ENCODE results near the gene CLOCK. TPM values are rescaled to one million over a fixed set of nuclear protein-coding genes. Genes with fewer than 3 reads are reported as not detected.

Gene CLOCK
- total RNA-seq, 1 donor from 2014 or later = 34.2 TPM

DNA sequence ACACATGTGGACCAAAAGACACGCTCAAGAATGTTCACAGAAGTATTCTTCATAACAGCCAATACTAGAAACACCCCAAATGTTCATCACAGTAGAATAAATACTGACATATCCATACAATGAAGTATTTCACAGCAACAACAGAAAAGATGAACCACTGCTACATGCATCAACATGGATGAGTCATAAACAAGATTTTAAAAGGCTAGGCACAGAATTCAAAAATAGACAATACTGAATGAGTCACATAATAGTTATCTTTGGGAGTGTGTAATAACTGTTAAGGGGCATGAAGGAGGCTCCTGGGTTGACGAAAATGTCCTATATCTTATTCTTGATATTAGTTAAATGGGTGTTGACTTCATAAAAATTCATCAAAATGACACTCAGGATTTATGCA lies 43.5 kb downstream of the CLOCK start:
- Histone ChIP-seq H3K4me3 (no peak overlapping the region), H3K9me3 (replicated peaks) (no peaks in the 10 kb centered on the region), H3K27ac (replicated peaks) (no peak overlapping the region), H3K36me3 (no peaks in the 10 kb centered on the region), H3K4me1 (peaks cover 6% of the 10 kb centered on the region), H3K27me3 (ENCODE audit: low read depth) (no peaks in the 10 kb centered on the region)
- TF ChIP-seq, protein P1, sequence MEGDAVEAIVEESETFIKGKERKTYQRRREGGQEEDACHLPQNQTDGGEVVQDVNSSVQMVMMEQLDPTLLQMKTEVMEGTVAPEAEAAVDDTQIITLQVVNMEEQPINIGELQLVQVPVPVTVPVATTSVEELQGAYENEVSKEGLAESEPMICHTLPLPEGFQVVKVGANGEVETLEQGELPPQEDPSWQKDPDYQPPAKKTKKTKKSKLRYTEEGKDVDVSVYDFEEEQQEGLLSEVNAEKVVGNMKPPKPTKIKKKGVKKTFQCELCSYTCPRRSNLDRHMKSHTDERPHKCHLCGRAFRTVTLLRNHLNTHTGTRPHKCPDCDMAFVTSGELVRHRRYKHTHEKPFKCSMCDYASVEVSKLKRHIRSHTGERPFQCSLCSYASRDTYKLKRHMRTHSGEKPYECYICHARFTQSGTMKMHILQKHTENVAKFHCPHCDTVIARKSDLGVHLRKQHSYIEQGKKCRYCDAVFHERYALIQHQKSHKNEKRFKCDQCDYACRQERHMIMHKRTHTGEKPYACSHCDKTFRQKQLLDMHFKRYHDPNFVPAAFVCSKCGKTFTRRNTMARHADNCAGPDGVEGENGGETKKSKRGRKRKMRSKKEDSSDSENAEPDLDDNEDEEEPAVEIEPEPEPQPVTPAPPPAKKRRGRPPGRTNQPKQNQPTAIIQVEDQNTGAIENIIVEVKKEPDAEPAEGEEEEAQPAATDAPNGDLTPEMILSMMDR (IDR thresholded peaks at IDR 0.05; ENCODE audit: borderline replicate concordance) = no peak
- no peak for DNase-seq
- intact Hi-C loops (cut with micrococcal nuclease) = no loop called here

DNA sequence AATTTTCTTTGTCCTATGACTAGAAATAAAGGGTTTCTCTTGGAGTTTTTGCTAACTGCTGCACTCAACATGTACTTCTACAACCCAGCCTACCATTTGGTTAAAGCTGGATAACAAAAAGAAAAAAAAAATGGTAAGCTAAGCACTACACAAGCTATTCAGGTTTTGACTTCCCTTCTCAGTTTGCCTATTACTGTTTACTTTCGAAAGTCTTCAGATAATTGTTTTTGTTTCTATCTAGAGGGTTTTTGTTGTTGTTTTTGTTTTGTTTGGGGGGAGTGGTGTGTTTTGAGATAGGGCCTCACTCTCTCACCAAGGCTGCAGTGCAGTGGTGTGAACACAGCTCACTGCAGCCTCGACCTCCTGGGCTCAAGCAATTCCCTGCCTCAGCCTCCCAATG lies 46.6 kb downstream of the CLOCK start:
- DNase-seq = no peak
- H3K27ac ChIP-seq (replicated peaks) = no peak overlapping the region
- no peaks in the 10 kb centered on the region for H3K4me1 ChIP-seq
- no peak overlapping the region for H3K4me3 ChIP-seq
- H3K9me3 ChIP-seq (replicated peaks) = peaks cover 3% of the 10 kb centered on the region
- TF ChIP-seq, protein P1 (IDR thresholded peaks at IDR 0.05; ENCODE audit: borderline replicate concordance) = no peak
- intact Hi-C loops (cut with micrococcal nuclease) = no loop called here
- H3K27me3 ChIP-seq (ENCODE audit: low read depth) = no peaks in the 10 kb centered on the region
- peaks cover 1% of the 10 kb centered on the region for H3K36me3 ChIP-seq

DNA sequence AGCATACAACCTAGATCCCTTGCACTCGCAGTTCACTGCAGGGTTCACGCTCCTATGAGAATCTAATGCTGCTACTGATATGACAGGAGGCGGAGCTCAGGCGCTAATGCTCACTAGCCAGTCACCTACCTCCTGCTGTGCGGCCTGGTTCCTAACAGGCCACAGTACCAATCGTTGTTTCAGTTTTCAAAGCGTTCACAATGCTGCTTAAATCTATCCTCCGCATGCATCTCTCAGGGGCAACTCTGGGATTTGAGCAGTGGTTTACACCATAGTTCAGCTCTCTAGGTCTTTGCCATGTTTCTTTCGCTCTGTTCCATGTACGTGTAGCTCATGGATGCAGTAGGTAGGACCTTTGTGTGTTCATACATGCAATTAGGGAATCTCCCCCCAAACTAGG lies 47.2 kb downstream of the CLOCK start:
- no peak overlapping the region for H3K27ac ChIP-seq (replicated peaks)
- H3K27me3 ChIP-seq (ENCODE audit: low read depth) = no peaks in the 10 kb centered on the region
- TF ChIP-seq, protein P1 (IDR thresholded peaks at IDR 0.05; ENCODE audit: borderline replicate concordance) = no peak
- peaks cover 9% of the 10 kb centered on the region for H3K9me3 ChIP-seq (replicated peaks)
- no peak overlapping the region for H3K4me3 ChIP-seq
- DNase-seq = no peak
- no peaks in the 10 kb centered on the region for H3K4me1 ChIP-seq
- peaks cover 7% of the 10 kb centered on the region for H3K36me3 ChIP-seq
- intact Hi-C loops (cut with micrococcal nuclease) = no loop called here

DNA sequence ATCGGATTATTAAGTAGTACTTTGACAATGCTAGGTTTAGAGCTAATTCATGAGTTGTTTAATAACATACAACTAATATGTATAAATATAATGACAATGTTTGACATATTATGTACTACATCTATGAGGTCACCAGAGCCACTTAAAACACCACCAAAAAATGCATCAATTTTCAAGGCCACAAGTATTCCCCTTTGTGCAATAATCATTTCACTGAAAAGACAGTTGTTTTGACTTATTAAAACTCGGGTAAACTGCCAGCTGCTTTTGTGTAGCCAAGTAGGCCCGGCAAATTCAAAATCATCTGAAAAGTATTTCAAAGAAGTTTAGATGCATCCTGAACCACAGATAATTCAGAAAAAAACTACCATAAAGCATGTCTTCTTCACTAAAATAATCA lies 48.7 kb downstream of the CLOCK start:
- Histone ChIP-seq H3K4me1 (no peaks in the 10 kb centered on the region), H3K27ac (replicated peaks) (no peak overlapping the region), H3K4me3 (no peak overlapping the region), H3K36me3 (peaks cover 9% of the 10 kb centered on the region), H3K27me3 (ENCODE audit: low read depth) (no peaks in the 10 kb centered on the region), H3K9me3 (replicated peaks) (peaks cover 11% of the 10 kb centered on the region)
- intact Hi-C loops (cut with micrococcal nuclease) = no loop called here
- no peak for DNase-seq
- TF ChIP-seq, protein P1 (IDR thresholded peaks at IDR 0.05; ENCODE audit: borderline replicate concordance) = no peak

DNA sequence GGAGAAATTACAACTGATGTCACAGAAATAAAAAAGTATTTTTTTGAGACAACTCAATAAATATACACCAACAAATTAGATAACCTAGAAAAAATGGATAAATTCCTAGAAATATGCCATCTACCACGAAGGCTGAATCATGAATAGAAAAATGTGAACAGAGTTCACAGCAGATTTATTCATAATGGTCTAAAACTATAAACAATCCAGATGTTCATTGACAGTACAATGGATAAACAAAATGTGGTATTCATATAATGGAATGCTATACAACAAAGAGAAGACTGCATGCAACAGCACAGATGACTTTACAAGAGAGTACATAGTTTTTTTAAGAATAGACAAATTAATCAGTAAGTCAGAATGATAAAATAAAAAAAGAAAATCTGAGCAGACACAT lies 55.2 kb downstream of the CLOCK start:
- TF ChIP-seq, protein P1 (IDR thresholded peaks at IDR 0.05; ENCODE audit: borderline replicate concordance) = no peak
- peaks cover 11% of the 10 kb centered on the region for H3K9me3 ChIP-seq (replicated peaks)
- H3K27ac ChIP-seq (replicated peaks) = no peak overlapping the region
- no peak for DNase-seq
- peaks cover 37% of the 10 kb centered on the region for H3K36me3 ChIP-seq
- intact Hi-C loops (cut with micrococcal nuclease) = no loop called here
- no peak overlapping the region for H3K4me3 ChIP-seq
- H3K4me1 ChIP-seq = no peaks in the 10 kb centered on the region
- no peaks in the 10 kb centered on the region for H3K27me3 ChIP-seq (ENCODE audit: low read depth)

DNA sequence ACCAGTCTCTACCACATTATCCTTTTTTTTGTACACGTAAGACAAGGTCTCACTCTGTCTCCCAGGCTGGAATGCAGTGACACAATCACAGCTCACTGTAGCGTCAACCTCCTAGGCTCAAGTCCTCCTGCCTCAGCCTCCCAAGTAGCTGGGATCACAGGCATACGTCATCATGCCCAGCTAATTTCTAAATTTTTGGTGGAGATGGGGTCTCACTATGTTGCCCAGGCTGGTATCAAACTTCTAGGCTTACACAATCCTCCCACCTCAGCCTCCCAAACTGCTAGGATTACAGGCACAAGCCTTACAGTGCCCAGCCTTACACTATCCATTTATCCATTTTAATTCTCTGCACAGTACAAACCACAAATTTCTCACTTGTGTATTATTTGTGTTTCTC lies 58.0 kb downstream of the CLOCK start:
- peaks cover 34% of the 10 kb centered on the region for H3K36me3 ChIP-seq
- H3K27me3 ChIP-seq (ENCODE audit: low read depth) = no peaks in the 10 kb centered on the region

More for the DNA sequence above, 58.0 kb downstream of the CLOCK start:
- intact Hi-C loops (cut with micrococcal nuclease) = no loop called here
- Histone ChIP-seq H3K4me1 (no peaks in the 10 kb centered on the region), H3K4me3 (no peak overlapping the region), H3K9me3 (replicated peaks) (peaks cover 3% of the 10 kb centered on the region), H3K27ac (replicated peaks) (no peak overlapping the region)
- TF ChIP-seq, protein P1 (IDR thresholded peaks at IDR 0.05; ENCODE audit: borderline replicate concordance) = no peak
- no peak for DNase-seq

All from left ventricle myocardium inferior (tissue), 1 donor.